Subcutaneous abdominal adipose tissue (tissue), 5 donors: ENCODE measurements around the gene MUC13.
A peak's percentile ranks its signal among the peaks of the same experiment; 100 is the strongest.

ENCODE experiments used
- H3K27ac ChIP-seq: one replicate; pipeline ENCODE4 v1.7.0; 2013; ENCODE audit warnings: low read depth, mild to moderate bottlenecking, inconsistent platforms, low read length, moderate library complexity
- H3K27me3 ChIP-seq, 5 donors: one replicate each; pipeline ENCODE4 v1.7.0; 2013; ENCODE audit warnings: low read length in 5 of 5, inconsistent platforms in 1 of 5; ENCODE audit not compliant: control insufficient read depth in 5 of 5, insufficient read depth in 4 of 5
- H3K36me3 ChIP-seq, 5 donors: one replicate each; pipeline ENCODE4 v1.7.0; 2013; ENCODE audit warnings: low read length in 5 of 5; ENCODE audit not compliant: control insufficient read depth in 5 of 5, insufficient read depth in 5 of 5
- H3K4me1 ChIP-seq, 5 donors: one replicate each; pipeline ENCODE4 v1.7.0; 2013; ENCODE audit warnings: low read length in 5 of 5, mild to moderate bottlenecking in 3 of 5, moderate library complexity in 1 of 5; ENCODE audit not compliant: control insufficient read depth in 5 of 5, insufficient read depth in 5 of 5
- H3K4me3 ChIP-seq, 5 donors: one replicate each; pipeline ENCODE4 v1.7.0; 2013; ENCODE audit warnings: low read length in 5 of 5, low read depth in 1 of 5
- H3K9ac ChIP-seq, 5 donors: one replicate each; pipeline ENCODE4 v1.7.0; 2013; ENCODE audit warnings: low read length in 5 of 5, mild to moderate bottlenecking in 4 of 5, moderate library complexity in 3 of 5
- H3K9me3 ChIP-seq, 5 donors: one replicate each; pipeline ENCODE4 v1.7.0; 2013; ENCODE audit warnings: low read length in 5 of 5; ENCODE audit not compliant: control insufficient read depth in 5 of 5
- donor health status: healthy.
- donor health status: healthy.
- donor health status: healthy.
- donor health status: healthy.
- donor health status: healthy.

The MUC13 gene

GRCh38 chr3:124907957-124908356 lies 26.6 kb downstream of the MUC13 start:
- H3K27me3 ChIP-seq, result peaks cover 0 to 3% (median 0%) of the 10 kb centered on the region in 5 donors

GRCh38 chr3:124904835-124905492 lies 29.6 kb downstream of the MUC13 start:
- no peaks in the 10 kb centered on the region for H3K27me3 ChIP-seq
- no peak overlapping the region for H3K4me3 ChIP-seq
- H3K36me3 ChIP-seq, result no peaks in the 10 kb centered on the region
- H3K4me1 ChIP-seq, result peaks cover 0 to 14% (median 13%) of the 10 kb centered on the region in 5 donors
- H3K9ac ChIP-seq, result no peak overlapping the region
- H3K9me3 ChIP-seq, result no peaks in the 10 kb centered on the region
- no peak overlapping the region for H3K27ac ChIP-seq

More at GRCh38 chr3:124907957-124908356, 26.6 kb downstream of the MUC13 start:
- Histone ChIP-seq H3K9me3 (no peaks in the 10 kb centered on the region), H3K9ac (no peak overlapping the region), H3K4me1 (peaks cover 0 to 6% (median 0%) of the 10 kb centered on the region in 5 donors), H3K36me3 (no peaks in the 10 kb centered on the region), H3K27ac (no peak overlapping the region), H3K4me3 (no peak overlapping the region)

- no peak overlapping the region for H3K9ac ChIP-seq
- no peak overlapping the region for H3K27ac ChIP-seq
- H3K9me3 ChIP-seq, result no peaks in the 10 kb centered on the region
- H3K36me3 ChIP-seq, result no peaks in the 10 kb centered on the region
- peaks cover 0 to 16% (median 13%) of the 10 kb centered on the region in 5 donors for H3K4me1 ChIP-seq
- H3K4me3 ChIP-seq, result no peak overlapping the region
- H3K27me3 ChIP-seq, result no peaks in the 10 kb centered on the region
Observed at GRCh38 chr3:124903896-124904834, 30.4 kb downstream of the MUC13 start.

- Histone ChIP-seq H3K9ac (no peak overlapping the region), H3K4me1 (peaks cover 0 to 27% (median 16%) of the 10 kb centered on the region in 5 donors), H3K9me3 (no peaks in the 10 kb centered on the region), H3K27me3 (no peaks in the 10 kb centered on the region), H3K36me3 (no peaks in the 10 kb centered on the region), H3K27ac (no peak overlapping the region), H3K4me3 (no peak overlapping the region)
Observed at GRCh38 chr3:124896824-124897526, 37.6 kb downstream of the MUC13 start.

- H3K36me3 ChIP-seq, result no peaks in the 10 kb centered on the region
- H3K4me3 ChIP-seq, result no peak overlapping the region
- no peaks in the 10 kb centered on the region for H3K27me3 ChIP-seq
- peaks cover 0 to 26% (median 9%) of the 10 kb centered on the region in 5 donors for H3K4me1 ChIP-seq
- no peaks in the 10 kb centered on the region for H3K9me3 ChIP-seq
- no peak overlapping the region for H3K9ac ChIP-seq
- H3K27ac ChIP-seq, result no peak overlapping the region
Observed at GRCh38 chr3:124895756-124896155, 38.8 kb downstream of the MUC13 start.

GRCh38 chr3:124893526-124893925 lies 41.0 kb downstream of the MUC13 start:
- H3K9me3 ChIP-seq, result no peaks in the 10 kb centered on the region
- no peak overlapping the region for H3K27ac ChIP-seq
- no peaks in the 10 kb centered on the region for H3K36me3 ChIP-seq
- H3K27me3 ChIP-seq, result no peaks in the 10 kb centered on the region
- peaks cover 0 to 19% (median 0%) of the 10 kb centered on the region in 5 donors for H3K4me1 ChIP-seq
- no peak overlapping the region for H3K4me3 ChIP-seq
- H3K9ac ChIP-seq, result no peak overlapping the region

GRCh38 chr3:124890573-124891190 lies 43.9 kb downstream of the MUC13 start:
- no peaks in the 10 kb centered on the region for H3K27me3 ChIP-seq
- no peak overlapping the region for H3K4me3 ChIP-seq

GRCh38 chr3:124888482-124889441 lies 45.8 kb downstream of the MUC13 start:
- H3K4me1 ChIP-seq, result peaks cover 4 to 36% (median 28%) of the 10 kb centered on the region in 5 donors
- H3K27me3 ChIP-seq, result no peaks in the 10 kb centered on the region
- no peak overlapping the region for H3K4me3 ChIP-seq
- H3K9ac ChIP-seq, result no peak overlapping the region
- peak overlapping the region; percentile 11 for H3K27ac ChIP-seq
- H3K36me3 ChIP-seq, result peaks cover 0 to 2% (median 0%) of the 10 kb centered on the region in 5 donors
- H3K9me3 ChIP-seq, result no peaks in the 10 kb centered on the region

More at GRCh38 chr3:124890573-124891190, 43.9 kb downstream of the MUC13 start:
- Histone ChIP-seq H3K4me1 (peaks cover 2 to 20% (median 10%) of the 10 kb centered on the region in 5 donors), H3K9me3 (no peaks in the 10 kb centered on the region), H3K27ac (no peak overlapping the region), H3K9ac (no peak overlapping the region), H3K36me3 (no peaks in the 10 kb centered on the region)

GRCh38 chr3:124887932-124888298 lies 46.6 kb downstream of the MUC13 start:
- peak overlapping the region; percentile 11 for H3K27ac ChIP-seq
- H3K4me1 ChIP-seq, result peaks cover 4 to 39% (median 34%) of the 10 kb centered on the region in 5 donors
- H3K9ac ChIP-seq, result peak overlapping the region in 3 of 5 donors; percentile 52 to 81 (median 73)
- peaks cover 0 to 5% (median 0%) of the 10 kb centered on the region in 5 donors for H3K36me3 ChIP-seq
- H3K9me3 ChIP-seq, result no peaks in the 10 kb centered on the region
- H3K4me3 ChIP-seq, result peak overlapping the region in 4 of 5 donors; percentile 59 to 83 (median 78)
- no peaks in the 10 kb centered on the region for H3K27me3 ChIP-seq
